OCI-LY1 (cell line): ENCODE results near the gene CEND1.

ENCODE experiments used
- H2AFZ ChIP-seq: fragments of 200-600 bp; sonication (generic), shearing (Covaris generic); 2 replicates; pipeline ENCODE4 v1.6.0; 2014; ENCODE audit warnings: antibody characterized with exemption, mild to moderate bottlenecking, low read length
- H3F3A ChIP-seq: fragments of 200-600 bp; sonication (generic), shearing (Covaris generic); 2 replicates; pipeline ENCODE4 v1.6.0; 2014; ENCODE audit warnings: mild to moderate bottlenecking, antibody characterized with exemption, low read length, moderate library complexity; ENCODE audit not compliant: insufficient read depth
- H3K27ac ChIP-seq: fragments of 200-600 bp; sonication (generic); 2 replicates; pipeline ENCODE4 v1.5.1; 2014; ENCODE audit warnings: low read length, mixed run types, mild to moderate bottlenecking, low read depth; ENCODE audit not compliant: poor library complexity, severe bottlenecking
- H3K27me3 ChIP-seq: fragments of 200-600 bp; sonication (generic); 2 replicates; pipeline ENCODE4 v1.6.0; 2014; ENCODE audit warnings: antibody characterized with exemption, mild to moderate bottlenecking, low read length, moderate library complexity; ENCODE audit not compliant: insufficient read depth
- H3K36me3 ChIP-seq: fragments of 200-600 bp; sonication (generic); 2 replicates; pipeline ENCODE4 v1.6.1; 2014; ENCODE audit warnings: mild to moderate bottlenecking, antibody characterized with exemption, low read length, moderate library complexity, mixed read lengths; ENCODE audit not compliant: insufficient read depth
- H3K4me1 ChIP-seq: fragments of 200-600 bp; sonication (generic); 2 replicates; pipeline ENCODE4 v1.5.1; 2014; ENCODE audit warnings: mild to moderate bottlenecking, low read length, moderate library complexity; ENCODE audit not compliant: insufficient read depth, severe bottlenecking
- H3K4me2 ChIP-seq: fragments of 200-600 bp; sonication (generic), shearing (Covaris generic); 2 replicates; pipeline ENCODE4 v1.6.1; 2014; ENCODE audit warnings: low read length
- H3K4me3 ChIP-seq: fragments of 200-600 bp; sonication (generic); 2 replicates; pipeline ENCODE4 v1.5.1; 2014; ENCODE audit warnings: low read length, low read depth, mild to moderate bottlenecking, mixed read lengths; ENCODE audit not compliant: poor library complexity, severe bottlenecking
- H3K79me2 ChIP-seq: fragments of 200-600 bp; shearing (Covaris generic); 2 replicates; pipeline ENCODE4 v1.6.1; 2016; ENCODE audit warnings: mixed run types, low read length, mixed read lengths; ENCODE audit not compliant: insufficient read depth
- H3K9ac ChIP-seq: fragments of 200-600 bp; sonication (generic), shearing (Covaris generic); 2 replicates; pipeline ENCODE4 v1.6.1; 2014; ENCODE audit warnings: mild to moderate bottlenecking, low read length, mixed read lengths
- H3K9me2 ChIP-seq: fragments of 200-600 bp; sonication (generic), shearing (Covaris generic); 2 replicates; pipeline ENCODE4 v1.6.1; 2014; ENCODE audit warnings: low read depth, mild to moderate bottlenecking, low read length, mixed read lengths
- H3K9me3 ChIP-seq: fragments of 200-600 bp; shearing (Covaris generic); 2 replicates; pipeline ENCODE4 v1.6.1; 2014; ENCODE audit warnings: low read length, mixed read lengths
- H4K20me1 ChIP-seq: fragments of 200-600 bp; sonication (generic), shearing (Covaris generic); 2 replicates; pipeline ENCODE4 v1.6.0; 2016; ENCODE audit warnings: mild to moderate bottlenecking, low read length; ENCODE audit not compliant: insufficient read depth
- CTCF ChIP-seq: fragments of 200-600 bp; sonication (generic), shearing (Covaris generic); IDR thresholded peaks from 2 replicates; pipeline ENCODE4 v1.5.1; 2017; ENCODE audit warnings: mild to moderate bottlenecking, antibody characterized with exemption, low read length, moderate library complexity, mixed read lengths
- EZH2 ChIP-seq: fragments of 200-600 bp; sonication (generic), shearing (Covaris generic); IDR thresholded peaks from 2 replicates; pipeline ENCODE4 v1.8.0; 2017; ENCODE audit warnings: borderline replicate concordance, mixed run types, mild to moderate bottlenecking, antibody characterized with exemption, low read length, moderate library complexity, mixed read lengths

CEND1 gene

GRCh38 chr11:746289-747157 is 43.4 kb downstream of the CEND1 start:
- Histone ChIP-seq H3F3A (0 out of 2 replicates have a peak, but pooled peaks cover 5% of the 10 kb centered on the region), H3K9me3 (no peaks in the 10 kb centered on the region), H3K4me3 (peak overlapping the region; percentile 96), H4K20me1 (no peaks in the 10 kb centered on the region), H2AFZ (no peak overlapping the region), H3K9me2 (no peaks in the 10 kb centered on the region), H3K27me3 (0 out of 2 replicates have a peak, but pooled peaks cover 5% of the 10 kb centered on the region), H3K9ac (peak overlapping the region; percentile 90), H3K27ac (no peak overlapping the region), H3K36me3 (peaks cover 10% of the 10 kb centered on the region; the same call in 1 of the 2 replicates), H3K79me2 (peaks cover 37% of the 10 kb centered on the region), H3K4me2 (peak overlapping the region; percentile 85), H3K4me1 (peaks cover 26% of the 10 kb centered on the region)
- TF ChIP-seq EZH2 (no peak), CTCF (no peak)

GRCh38 chr11:745428-745827 is 44.5 kb downstream of the CEND1 start:
- Histone ChIP-seq H4K20me1 (no peaks in the 10 kb centered on the region), H3K27me3 (0 out of 2 replicates have a peak, but pooled peaks cover 5% of the 10 kb centered on the region), H3K4me2 (no peak overlapping the region), H3K9me3 (no peaks in the 10 kb centered on the region), H3K36me3 (peaks cover 4% of the 10 kb centered on the region; the same call in 1 of the 2 replicates), H3K4me3 (no peak overlapping the region), H3K27ac (no peak overlapping the region), H3K9me2 (no peaks in the 10 kb centered on the region), H2AFZ (no peak overlapping the region), H3F3A (0 out of 2 replicates have a peak, but pooled peaks cover 5% of the 10 kb centered on the region), H3K79me2 (peaks cover 28% of the 10 kb centered on the region), H3K4me1 (peaks cover 26% of the 10 kb centered on the region), H3K9ac (no peak overlapping the region)
- TF ChIP-seq CTCF (no peak), EZH2 (no peak)

GRCh38 chr11:742571-743201 is 47.2 kb downstream of the CEND1 start:
- Histone ChIP-seq H3K79me2 (peaks cover under 1% of the 10 kb centered on the region; the same call in 1 of the 2 replicates), H3F3A (0 out of 2 replicates have a peak, but pooled peaks cover 5% of the 10 kb centered on the region), H3K27me3 (peaks cover 7% of the 10 kb centered on the region; the same call in 1 of the 2 replicates), H3K4me1 (peaks cover 7% of the 10 kb centered on the region), H3K27ac (no peak overlapping the region), H3K36me3 (no peaks in the 10 kb centered on the region), H3K9ac (no peak overlapping the region), H3K9me3 (no peaks in the 10 kb centered on the region), H3K9me2 (no peaks in the 10 kb centered on the region), H3K4me3 (no peak overlapping the region), H3K4me2 (no peak overlapping the region), H2AFZ (no peak overlapping the region), H4K20me1 (no peaks in the 10 kb centered on the region)
- TF ChIP-seq CTCF, result no peak
- TF ChIP-seq EZH2, result no peak
